ENCODE measurements around the gene POC5.
"Not testable (repeated sequence)": the region's sequence is repeated elsewhere in the genome, so short reads cannot be mapped to it uniquely, and the experiment has no call there.

POC5 gene, protein sequence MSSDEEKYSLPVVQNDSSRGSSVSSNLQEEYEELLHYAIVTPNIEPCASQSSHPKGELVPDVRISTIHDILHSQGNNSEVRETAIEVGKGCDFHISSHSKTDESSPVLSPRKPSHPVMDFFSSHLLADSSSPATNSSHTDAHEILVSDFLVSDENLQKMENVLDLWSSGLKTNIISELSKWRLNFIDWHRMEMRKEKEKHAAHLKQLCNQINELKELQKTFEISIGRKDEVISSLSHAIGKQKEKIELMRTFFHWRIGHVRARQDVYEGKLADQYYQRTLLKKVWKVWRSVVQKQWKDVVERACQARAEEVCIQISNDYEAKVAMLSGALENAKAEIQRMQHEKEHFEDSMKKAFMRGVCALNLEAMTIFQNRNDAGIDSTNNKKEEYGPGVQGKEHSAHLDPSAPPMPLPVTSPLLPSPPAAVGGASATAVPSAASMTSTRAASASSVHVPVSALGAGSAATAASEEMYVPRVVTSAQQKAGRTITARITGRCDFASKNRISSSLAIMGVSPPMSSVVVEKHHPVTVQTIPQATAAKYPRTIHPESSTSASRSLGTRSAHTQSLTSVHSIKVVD

DNA sequence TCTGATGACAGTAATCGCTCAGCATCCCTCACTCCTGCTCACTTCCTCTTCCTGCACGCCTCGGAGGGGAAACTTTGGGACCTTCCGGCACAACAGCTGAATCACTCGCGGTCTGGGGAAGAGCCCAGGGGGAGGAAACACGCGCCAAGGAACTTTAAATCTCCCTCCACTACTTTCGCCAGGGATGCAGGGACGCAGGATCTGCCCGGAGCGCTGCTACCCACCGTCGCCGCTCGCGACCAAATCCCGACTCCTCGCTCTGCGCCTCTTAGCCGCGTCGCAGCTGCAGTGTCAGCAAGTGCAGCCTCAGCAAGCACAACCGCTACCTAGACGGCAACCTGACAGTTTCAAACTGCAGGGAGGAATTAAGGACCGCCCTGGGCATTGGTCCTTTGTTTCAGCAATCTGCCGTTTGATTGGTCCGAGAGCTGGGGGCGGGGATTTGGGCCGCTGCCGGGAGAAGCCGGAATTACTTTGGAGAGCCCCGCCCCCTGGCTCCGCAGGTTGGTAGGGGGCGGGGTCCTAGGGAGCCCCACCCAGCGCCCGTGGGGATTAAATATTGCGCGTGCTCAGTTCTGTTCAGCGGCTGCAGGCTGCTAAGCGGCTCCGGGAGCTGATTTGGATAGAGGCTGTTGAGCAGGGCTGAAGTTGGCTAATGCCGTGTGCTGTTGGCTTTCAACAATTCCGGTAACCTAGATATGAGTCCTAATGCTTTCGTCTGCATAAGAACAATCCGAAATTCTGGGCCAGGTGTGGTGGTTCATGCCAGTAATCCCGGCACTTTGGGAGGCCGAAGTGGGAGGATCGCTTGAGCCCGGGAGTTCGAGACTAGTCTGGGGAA is at the start of gene POC5:
TSS of gene POC5 (minus strand) at position 356 of the 841 bp plus-strand sequence. CDS start 4,500 bp downstream, outside the sequence.
- peak; percentile 95 to 96 for DNase-seq (ENCODE audit: low read depth in 2 of 2)

DNA sequence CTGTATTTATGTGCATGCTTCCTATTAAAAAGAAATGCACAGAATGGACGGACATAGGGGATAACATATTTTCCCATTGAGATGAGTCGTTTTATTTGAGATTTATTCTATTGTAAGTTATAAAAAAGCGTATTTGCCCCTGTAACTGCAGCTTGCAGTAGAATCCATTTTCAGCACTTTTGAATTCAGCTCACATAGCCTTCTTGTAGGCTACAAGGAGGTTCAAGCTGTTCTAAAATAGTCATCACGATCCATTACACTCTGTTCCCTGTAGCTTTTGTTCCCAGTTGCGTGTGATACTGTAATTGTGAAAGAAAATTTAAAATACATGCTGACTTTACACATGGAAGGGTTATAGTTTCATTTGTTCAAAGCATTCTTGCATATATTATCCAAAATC is 40.9 kb upstream of the POC5 start:
- DNase-seq (ENCODE audit: low read depth in 2 of 2): no peak

DNA sequence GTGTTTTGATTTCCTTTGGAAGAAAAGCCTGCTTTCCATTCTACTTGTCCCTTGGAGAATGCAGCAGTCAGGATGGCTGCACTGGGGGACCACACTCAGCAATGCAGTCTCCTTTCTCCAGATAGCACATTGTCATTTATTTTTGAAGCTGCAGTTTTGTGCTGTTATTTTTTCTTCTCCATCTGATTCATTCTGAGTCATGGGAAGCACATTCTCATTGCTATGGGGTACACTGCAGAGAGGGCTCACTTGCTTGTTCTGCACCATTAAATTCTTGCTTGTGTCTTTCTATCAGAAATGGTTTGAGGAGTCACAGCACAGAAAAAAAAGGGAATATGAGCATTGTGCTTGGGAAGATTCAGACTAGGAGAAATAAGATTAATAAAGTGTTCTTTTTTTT is 39.7 kb upstream of the POC5 start:
- DNase-seq (ENCODE audit: low read depth in 2 of 2): no peak

DNA sequence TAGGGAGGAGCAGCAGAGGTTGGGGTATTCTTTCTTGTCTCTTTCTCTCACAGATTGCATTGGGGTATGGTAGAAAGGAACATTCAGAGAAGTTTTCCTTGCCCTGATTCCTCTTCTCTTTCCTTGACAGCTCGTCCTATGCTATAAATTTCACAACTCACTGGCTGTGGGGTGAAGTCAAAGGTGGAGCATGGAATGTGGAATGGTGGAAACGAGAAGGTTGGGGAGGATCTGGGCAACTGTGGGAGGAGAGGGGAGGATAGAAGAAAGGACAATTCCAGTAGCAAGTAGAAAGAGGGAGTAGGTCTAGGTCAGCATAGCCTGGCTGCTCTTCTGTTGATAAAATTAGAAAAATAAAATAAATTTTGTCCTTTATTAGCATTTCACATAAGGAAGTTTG is 39.0 kb upstream of the POC5 start:
- no peak for DNase-seq (ENCODE audit: low read depth in 2 of 2)

DNA sequence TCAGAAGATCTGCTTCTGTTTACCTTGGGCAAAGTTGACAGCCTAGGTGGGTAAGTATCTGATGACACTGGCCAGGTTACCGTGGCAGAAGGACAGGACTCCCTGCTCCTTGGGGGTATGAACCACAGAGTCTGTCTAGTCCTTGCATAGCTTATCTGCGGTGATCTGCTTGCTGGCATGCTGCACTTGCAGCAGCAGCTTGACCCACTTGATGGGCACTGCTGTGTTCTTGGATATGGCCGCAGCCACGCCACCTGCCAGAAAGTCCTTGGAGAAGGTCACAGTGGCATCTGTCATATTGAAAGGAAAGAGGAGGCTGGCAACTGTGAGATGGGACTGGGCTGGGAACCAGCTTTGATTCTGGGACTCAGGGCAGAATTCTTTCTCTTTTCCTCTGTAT is 35.9 kb upstream of the POC5 start:
- no peak for DNase-seq (ENCODE audit: low read depth in 2 of 2)

DNA sequence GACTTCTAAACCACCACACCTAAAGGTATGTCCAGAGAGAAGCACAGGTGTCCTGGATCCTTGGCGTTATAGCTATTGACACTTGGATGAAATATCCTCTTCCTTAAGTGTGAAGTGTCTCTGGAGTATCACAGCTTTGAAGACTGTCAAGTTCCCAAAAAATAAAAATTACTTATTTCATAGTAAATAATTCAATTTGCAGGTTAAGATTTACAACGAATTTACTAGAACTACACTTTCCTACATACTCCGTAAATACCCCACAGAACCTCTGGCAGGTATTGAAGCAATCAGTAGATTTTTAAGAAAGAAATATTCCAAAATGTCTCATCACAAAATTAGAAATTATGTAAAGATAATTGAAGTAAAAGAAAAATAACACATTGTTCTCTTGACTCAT is 27.1 kb upstream of the POC5 start:
- no peak for DNase-seq (ENCODE audit: low read depth in 2 of 2)

DNA sequence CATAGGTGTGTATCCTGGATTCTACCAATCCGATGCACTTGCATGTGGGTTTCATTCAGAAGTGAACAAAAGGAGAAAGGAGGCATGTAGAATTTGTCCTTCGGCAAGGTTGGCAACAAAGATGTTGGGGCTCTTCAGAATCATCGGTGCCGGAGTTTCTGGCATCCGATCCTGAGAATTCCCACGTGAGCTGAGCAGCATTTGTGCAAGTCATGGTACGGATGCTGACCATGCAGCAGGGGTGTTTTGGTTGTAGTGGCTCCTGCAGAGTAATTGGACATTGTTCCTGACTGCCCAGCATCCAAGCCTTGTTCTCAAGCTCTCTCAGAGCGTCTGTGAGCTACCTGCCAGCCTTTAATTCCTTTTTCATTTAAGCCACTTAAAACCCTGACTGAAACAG is 19.0 kb upstream of the POC5 start:
- DNase-seq (ENCODE audit: low read depth in 2 of 2): no peak

DNA sequence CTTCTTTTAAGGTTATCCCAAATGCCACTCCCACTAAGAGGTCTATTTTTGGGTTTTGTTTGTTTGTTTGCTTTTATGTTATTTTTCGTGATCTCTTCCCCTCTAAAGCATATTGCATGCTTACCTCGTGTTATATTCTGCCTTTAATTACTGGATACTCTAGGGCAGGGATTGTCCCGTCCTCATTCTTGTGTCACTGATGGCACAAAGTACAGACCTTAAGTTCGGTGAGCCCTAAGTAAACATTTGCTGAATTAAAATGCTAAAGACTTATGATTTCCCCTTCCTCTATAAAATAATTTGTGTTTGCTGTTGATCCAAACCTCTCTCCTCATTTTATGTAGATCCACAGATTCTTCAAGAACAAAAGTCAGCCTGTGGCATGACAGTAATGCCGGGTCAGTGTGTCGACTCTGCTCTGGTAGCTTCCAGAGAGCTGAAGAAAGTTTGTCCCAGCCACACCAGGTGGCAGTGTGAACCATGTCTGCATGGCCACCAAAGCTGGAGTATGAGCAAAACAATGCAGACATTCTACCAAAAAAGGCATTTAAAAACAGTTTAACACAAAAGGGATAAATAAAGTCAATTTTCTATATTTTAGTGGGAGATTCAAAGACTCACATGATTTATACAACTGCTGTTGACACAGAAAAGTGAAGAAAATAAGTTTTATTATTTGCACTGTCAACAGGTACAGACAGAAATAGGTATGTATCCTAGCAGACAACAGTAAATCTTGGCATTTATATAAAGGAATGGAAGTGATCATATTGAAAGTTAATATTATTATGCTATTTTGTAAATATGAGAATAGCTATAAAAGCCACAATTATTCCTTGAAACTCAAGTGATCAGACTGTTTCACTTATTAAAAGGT is 17.9 kb upstream of the POC5 start:
- no peak for DNase-seq (ENCODE audit: low read depth in 2 of 2)

DNA sequence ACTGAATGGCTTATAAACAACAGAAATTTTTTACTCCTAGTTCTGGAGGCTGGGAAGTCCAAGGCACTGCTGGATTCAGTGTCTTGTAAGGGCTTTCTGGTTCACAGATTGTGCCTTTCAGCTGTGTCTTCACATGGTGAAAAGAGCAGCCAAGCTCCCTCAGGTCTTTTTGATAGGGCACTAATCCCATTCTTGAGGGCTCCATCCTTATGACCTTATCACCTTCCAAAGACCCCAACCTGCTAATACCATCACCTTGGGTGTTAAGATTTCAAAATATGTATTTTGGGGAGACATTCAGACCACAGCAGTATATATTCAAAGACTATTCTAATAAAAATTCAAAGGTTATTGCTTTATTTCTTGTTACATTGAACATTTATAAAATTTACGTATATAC is 16.5 kb upstream of the POC5 start:
- DNase-seq (ENCODE audit: low read depth in 2 of 2): no peak

DNA sequence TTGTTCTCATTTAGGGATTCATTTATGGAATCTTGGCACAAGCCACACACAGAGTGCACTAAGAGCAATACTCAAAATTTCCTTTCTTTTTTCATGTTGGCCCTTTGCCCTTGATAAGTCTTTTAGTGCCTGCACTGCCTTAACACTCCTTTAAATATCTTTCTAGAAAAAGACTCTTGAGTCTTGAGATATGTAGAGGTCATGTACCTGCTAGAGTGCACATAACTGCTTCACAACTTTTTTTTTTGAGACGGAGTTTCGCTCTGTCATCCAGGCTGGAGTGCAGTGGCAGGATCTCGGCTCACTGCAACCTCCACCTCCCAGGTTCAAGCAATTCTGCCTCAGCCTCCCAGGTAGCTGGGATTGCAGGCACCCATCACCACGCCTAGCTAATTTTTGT is 14.3 kb upstream of the POC5 start:
- not testable (repeated sequence) for DNase-seq (ENCODE audit: low read depth in 2 of 2)

DNA sequence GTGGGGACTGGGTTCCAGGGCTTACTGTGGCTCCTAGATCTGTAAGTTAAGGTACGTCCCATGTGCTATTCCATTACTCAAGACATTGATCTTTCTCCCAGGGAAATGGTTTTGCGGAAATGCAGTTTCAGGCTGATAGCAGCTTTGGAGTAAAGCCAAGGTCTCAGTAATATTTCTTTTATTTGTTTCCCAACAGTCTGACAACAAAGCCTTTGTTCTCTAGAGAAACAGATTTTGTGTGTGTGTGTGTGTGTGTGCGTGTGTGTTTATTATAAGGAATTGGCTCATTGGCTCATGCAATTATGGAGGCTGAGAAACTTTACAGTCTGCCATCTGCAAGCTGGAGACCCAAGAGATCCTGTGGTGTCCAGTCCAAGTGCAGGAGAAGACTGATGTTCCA is 12.1 kb upstream of the POC5 start:
- no peak for DNase-seq (ENCODE audit: low read depth in 2 of 2)

DNA sequence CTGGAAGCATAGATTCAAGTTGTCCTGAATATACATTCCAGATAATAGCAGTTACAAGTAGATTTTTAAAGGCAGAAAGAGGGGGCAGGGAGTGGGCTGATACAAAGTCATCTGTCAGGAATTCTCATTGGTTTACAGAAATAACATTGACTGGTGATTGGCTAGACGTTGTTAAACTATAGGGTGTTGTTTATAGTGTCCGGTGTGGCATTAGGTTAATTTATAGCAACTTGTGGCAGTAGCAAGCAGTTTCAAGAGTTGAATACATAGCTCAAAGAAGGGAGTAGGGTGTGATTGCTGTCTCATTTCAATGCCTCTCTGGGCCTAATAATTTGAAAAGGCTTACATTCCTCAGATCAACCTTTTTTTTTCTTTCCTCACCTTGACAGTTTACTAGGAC is 10.7 kb upstream of the POC5 start:
- DNase-seq (ENCODE audit: low read depth in 2 of 2): no peak

DNA sequence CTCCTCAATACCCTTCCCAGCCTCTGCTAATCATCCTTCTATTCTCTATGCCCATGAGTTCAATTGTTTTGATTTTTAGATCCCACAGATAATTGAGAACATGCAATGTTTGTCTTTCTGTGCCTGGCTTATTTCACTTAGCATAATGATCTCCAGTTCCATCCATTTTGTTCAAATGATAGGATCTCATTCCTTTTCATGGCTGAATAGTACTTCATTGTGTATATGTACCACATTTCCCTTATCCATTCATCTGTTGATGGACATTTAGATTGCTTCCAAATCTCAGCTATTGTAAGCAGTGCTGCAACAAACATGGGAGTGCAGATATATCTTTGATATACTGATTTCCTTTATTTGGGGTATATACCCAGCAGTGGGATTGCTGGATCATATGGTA is 9.0 kb upstream of the POC5 start:
- not testable (repeated sequence) for DNase-seq (ENCODE audit: low read depth in 2 of 2)

DNA sequence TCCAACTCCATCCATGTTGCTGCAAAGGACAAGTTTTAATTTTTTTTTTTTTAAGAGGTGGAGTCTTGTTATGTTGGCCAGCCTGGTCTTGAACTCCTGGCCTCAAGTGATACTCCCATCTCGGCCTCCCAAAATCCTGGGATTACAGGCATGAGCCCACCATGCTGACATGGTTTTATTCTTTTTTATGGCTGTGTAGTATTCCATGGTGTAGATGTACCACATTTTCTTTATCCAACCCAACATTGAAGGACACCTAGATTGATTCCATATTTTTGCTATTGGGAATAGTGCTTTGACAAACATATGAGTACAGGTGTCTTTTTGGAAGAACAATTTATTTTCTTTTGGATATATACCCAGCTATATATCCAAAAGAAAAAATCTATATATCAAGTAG is 6.1 kb upstream of the POC5 start:
- DNase-seq (ENCODE audit: low read depth in 2 of 2): no peak

DNA sequence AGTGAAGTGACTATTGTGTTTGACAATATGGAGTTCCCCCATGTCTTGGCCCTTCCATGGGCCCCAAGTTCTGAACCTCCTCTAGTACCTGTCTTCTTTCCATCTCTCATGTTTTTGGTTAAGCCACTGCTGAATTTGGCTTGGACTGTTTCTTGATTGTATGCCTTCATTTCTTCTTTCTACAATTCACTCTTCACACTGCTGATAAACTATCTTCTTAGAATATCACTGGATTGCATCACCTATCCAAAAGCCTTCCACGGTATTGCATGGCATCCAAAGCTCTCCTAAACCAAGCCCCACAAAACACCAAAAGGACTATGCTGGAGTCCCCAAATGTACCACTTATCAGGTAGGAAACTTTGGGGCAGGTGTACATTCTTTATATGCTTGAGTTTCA is 4.3 kb upstream of the POC5 start:
- DNase-seq (ENCODE audit: low read depth in 2 of 2): no peak

DNA sequence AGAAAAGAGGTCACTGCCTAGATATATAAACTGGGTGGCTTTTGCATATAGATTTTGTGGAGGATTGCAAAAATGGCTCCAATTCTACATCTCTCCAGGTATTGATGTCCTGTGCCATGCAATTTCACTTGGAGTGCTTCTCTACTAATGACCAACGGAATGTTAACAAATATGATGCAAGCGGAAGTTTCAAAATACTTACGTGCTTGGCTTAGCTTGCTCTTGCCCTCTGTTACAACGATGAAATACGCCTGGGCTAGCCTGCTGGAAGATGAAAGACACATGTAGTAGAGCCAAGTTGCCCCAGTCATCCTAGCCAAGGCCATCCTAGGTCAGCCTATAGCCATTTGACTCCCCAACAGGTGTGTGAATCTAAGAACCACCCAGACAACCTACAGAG is 3.6 kb upstream of the POC5 start:
- no peak for DNase-seq (ENCODE audit: low read depth in 2 of 2)

DNA sequence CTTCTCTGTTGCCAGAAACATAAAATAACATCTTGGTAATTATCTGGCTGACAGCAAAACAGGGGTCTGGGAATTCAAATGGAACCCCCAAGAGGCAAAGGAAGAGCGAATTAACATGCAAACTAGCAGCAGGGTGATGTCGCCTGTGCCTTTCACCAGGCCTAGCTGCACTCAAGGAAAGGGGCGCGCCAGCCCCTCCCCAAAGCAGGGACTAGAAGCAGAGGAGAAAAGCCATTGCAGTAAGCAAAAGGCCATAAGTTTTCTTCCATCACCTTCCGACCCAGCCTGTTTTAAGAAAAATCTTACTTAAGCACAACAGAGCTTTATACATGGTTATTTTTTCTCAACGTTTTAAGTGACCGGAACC is 539 bp downstream of the POC5 start:
- no peak for DNase-seq (ENCODE audit: low read depth in 2 of 2)

DNA sequence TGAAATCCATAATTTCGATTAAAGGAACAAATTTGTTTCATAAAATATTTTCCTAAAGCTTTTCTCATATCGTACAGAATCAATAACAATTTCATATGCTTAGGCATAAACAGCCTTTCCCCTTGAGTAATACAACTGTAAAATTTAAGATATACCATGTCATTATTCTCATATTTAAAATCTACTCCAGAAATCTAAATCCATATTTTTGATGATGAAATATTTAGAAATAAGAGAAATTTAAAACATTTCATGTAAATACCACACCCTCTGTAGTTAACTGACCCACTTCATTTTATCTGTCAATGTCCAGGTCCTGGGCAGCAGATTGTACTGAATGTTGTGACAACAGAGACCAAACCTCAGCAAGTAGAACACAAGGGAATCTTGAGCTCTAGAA is 5.1 kb downstream of the POC5 start:
- no peak for DNase-seq (ENCODE audit: low read depth in 2 of 2)

DNA sequence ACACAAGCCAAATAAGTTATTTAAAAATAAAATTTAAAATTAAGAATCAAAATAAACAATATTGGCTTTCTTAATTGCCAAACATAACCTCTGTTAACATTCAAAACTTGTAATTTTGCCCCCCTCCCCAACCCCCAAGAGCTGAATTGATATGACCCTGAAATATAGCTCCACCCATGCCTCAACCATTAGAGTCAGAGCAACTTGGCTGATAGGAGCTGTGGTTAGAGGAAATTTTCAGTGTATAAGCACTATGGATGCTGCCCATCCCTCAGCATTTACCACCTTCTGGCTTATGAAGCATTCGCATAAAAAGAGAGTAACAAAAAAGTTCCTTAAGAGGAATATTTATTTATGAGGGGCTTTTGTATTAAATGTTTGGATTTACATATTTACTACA is 6.1 kb downstream of the POC5 start:
- no peak for DNase-seq (ENCODE audit: low read depth in 2 of 2)

DNA sequence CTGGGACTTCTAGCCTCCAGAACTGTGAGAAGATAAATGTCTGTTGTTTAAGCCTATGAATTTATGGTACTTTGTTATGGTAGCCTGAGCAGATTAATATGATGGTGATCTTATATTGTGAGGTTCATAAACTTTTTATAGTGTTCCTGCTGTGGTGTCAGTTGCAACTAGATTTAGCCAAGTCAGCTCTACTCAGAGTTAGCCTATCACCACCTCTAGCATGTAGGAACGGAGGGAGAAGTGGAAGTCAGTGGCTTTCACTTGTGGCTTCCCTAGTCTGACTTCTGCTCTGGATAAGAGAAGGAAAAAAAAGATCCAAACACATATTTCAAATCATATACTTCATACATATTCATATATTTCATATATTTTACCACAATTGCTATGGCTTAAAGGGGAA is 6.6 kb downstream of the POC5 start:
- no peak for DNase-seq (ENCODE audit: low read depth in 2 of 2)

DNA sequence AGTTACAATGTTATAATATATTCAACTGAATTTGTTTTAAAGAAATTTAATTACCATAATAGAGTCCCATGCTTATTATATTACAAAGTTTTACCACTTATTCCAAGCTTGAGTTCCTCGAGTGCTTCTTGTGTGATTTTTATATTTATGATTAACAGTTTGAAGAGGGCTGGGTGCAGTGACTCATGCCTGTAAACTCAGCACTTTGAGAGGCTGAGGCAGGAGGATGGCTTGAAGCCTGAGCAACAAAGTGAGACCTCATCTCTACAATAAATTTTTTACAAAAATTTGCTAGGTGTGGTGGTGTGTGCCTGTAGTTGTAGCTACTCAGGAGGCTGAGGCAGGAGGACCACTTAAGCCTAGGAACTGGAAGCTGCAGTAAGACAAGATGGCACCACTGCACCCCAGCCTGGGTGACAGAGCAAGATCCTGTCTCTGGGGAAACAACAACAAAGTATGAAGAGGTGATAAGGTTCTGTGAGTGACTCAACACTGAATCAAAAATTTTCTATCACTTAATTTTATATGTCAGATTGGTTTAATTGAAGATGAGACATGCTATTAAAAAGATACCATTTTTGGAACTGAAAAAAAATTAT is 9.2 kb downstream of the POC5 start:
- no peak for DNase-seq (ENCODE audit: low read depth in 2 of 2)

DNA sequence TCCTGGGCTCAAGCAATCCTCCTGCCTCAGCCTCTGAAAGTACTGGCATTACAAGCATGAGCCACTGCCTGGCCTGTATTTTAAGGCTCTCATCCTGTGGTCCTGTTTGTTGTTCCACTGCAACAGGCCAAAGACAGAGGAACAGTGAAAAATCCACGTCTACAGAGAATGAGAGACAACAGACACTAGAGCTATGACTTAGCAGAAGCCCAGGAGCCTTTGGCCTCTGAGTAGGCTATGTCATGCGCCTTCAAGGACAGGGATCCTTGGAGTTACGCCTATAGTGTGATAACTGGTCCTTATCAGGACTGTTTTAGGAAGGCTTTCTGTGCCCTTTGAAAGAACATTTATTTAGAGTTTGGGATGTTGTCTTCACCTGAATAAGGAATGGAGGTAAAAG is 10.5 kb downstream of the POC5 start:
- no peak for DNase-seq (ENCODE audit: low read depth in 2 of 2)

Measured in stimulated activated CD8-positive, alpha-beta memory T cell treated with anti-CD3 and anti-CD28 coated beads, Interleukin-15, amount 100 ng/mL, for 48 hours (primary cell).